Left kidney (tissue), 2 donors: Measurements from ENCODE around the gene HOXD10. TPM values are rescaled to one million over a fixed set of nuclear protein-coding genes. Genes with fewer than 3 reads are reported as not detected.

Experiments
- DNase-seq: peaks from one replicate; pipeline ENCODE4 v3.0.0-alpha.2; 2013
- polyA plus RNA-seq: library from polyadenylated mRNA; unstranded; fragments of 120-200 nt; gene quantifications from one replicate; pipeline ENCODE4 v1.2.1, GENCODE V29; 2013; ENCODE audit not compliant: insufficient read length

Gene HOXD10
- polyA plus RNA-seq, 1 donor = 220 TPM

DNA sequence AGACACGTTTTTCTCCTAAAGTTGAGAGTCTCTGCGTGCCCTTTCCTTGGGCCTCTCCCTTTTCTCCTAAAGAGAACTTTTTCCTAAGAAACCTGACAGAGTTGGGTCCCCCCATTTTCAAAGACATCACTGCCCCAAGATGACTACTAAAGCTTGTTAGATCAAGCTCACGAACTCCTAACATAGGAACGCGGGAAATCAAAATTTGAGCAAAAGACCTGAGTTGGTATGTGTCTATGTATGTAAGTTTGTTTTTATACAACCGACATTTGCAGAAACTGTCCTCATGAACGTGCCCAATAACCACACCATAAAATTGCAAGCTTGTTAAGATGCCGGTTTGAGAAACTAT lies 22.7 kb upstream of the HOXD10 start:
- no peak for DNase-seq

DNA sequence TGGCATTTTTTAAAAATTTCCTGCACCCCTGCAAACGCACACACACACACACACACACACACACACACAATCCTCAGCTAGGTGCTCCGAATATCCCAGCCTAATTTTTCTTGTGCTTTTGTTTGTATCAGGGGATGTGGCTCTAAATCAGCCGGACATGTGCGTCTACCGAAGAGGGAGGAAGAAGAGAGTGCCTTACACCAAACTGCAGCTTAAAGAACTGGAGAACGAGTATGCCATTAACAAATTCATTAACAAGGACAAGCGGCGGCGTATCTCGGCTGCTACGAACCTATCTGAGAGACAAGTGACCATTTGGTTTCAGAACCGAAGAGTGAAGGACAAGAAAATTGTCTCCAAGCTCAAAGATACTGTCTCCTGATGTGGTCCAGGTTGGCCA lies 22.2 kb upstream of the HOXD10 start:
- DNase-seq = no peak

DNA sequence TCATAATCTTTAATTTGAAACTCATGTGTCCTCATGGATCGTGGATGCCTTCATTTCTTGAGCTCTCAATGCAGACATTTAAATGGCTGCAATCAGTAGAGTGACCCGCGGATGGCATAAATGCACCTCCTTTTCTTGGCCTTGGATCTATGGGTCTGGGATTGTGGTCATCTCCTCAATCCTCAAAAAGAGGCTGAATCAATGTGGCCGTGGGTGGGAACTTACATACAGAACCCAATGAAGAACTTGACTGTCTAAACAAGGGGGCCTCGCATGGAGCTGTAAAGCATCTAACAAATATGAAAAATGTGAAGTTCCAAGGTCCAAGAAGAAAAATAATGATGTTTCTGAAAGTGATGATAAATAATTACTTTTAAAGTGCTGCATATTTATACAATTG lies 21.2 kb upstream of the HOXD10 start:
- no peak for DNase-seq

DNA sequence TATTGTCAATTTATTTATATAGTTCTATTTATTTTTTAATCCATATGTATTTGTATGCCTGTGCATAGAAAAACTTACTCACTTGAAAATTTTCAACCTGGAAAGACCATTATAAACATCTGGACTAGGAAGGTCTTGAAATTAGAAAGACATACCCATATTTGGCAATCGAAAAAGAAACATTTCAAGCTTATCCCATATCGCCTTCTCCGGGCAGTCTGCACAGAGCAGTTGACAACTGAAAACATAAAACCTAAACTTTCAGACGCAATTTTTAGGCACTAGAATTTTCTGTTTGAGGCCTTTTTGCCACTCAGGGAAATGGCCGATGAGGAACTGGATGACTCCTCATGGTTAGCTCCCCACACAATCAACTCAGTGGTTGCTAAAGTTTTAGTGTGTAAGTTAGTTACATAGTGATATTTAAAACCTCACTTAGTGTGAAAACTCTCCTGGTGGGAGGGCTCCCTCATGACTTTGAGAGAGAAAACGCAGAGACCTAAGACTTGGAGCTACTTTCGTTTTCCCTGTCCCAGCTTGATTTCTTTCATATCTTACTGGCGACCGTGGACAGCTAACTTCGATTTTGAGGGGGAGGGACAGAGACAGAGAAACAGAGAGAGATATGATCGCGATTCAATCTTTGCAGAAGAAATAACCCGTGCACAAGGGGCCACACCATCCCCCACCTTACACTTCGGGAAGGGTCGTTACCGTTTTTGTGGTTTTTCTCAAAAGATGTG lies 20.2 kb upstream of the HOXD10 start:
- no peak for DNase-seq

DNA sequence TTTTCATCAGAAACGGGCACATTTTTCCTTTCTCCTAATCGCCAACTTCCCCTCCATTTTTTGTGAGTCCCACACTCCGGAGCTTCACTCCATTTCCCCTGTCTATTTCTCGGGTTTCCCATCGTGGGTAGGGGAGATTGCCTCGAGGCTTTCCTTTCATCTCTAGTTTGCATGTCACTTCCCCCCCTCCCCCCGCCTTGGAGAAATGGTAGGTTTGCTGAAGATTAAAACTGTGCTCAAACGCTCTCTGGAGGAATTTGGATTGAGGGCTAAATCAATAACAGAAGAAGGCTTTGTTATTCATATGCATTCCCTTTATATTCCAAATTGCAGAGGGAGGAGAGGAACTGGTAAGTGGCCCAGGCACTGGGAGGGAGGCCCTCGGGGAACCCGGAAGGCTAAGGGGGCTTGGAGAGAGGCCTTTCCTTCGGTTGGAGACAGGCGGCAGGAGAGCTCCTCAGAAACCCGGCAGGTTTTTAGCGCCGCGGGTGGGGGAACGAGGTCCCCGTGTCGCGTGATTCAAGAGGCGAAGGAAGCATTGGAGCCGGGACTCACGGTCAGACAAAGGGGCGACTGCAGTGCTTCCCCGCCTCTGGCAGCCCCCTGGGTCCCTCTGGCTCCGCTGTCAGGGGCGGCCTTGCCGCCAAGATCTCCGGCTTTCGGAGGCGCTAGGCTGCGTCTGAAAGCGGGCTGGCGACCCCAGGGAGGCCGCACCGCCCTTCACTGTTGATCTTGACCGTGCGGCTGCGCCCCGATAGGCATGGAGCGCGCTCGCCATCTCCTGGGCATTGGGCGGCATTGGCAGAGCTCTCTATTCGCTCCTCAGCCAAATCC lies 19.4 kb upstream of the HOXD10 start:
- DNase-seq = no peak

DNA sequence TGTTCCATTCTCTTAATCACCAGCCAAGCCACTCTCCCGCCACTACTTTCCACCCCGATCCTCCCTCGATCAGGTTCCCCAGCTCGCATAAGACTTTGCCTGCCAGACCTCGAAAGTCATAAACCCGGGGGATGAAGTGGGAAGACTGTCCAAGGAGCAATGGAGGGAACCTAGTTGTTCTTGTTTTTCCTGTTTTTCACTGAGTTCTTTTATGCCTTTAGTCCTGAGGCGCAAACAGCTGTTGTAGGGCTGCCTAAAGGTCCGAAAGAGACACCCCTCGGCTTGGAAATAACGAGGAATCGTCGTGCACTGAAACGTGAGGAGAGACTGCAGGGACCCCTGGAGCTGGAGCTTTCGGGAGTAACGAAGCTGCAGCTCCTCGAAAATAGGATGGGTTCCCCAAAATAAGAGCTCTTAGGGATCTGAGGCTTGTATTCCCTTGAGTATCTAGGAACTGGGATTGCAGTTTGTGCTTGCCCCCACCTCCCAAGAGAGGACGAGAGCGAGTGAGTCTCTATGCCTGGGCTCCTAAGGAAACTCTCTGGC lies 18.7 kb upstream of the HOXD10 start:
- DNase-seq = no peak

DNA sequence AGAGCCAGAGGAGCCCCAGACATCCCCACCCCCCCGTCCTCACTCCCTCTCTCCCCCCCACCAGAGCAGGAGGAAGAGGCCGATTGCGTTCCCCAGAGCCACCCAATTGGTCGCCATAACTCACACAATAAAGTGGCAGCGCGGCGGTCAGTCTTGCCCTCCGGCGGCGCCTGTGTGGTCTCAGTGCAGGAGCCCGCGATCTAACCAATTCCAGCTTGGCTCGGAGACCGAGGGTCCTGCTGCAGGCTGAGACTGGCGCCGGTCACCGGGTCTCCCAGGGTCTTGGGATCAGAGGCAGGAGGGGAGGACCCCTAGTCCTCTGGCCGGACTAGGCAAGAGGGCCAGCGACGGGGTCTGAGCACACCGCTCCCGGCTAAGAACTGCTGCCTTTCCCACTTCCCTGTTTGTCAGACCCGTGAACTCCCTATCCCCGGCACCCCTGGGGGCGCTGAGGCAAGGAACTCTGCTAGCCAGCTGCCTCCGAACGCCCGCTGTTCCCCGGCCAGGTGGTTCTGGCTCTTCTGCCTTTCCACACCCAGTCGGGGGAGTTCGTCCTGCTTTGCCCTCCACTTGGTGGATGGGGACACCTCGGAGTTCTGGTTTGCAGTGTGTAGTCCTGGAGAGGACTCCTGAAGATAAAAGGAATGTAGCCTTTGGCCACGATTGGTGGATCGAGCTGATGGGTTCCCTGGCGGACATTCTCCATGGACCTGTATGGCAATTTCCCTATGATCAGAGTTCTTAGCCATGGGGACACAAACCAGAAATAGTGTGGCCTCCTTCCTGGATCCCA lies 18.0 kb upstream of the HOXD10 start:
- DNase-seq = no peak

DNA sequence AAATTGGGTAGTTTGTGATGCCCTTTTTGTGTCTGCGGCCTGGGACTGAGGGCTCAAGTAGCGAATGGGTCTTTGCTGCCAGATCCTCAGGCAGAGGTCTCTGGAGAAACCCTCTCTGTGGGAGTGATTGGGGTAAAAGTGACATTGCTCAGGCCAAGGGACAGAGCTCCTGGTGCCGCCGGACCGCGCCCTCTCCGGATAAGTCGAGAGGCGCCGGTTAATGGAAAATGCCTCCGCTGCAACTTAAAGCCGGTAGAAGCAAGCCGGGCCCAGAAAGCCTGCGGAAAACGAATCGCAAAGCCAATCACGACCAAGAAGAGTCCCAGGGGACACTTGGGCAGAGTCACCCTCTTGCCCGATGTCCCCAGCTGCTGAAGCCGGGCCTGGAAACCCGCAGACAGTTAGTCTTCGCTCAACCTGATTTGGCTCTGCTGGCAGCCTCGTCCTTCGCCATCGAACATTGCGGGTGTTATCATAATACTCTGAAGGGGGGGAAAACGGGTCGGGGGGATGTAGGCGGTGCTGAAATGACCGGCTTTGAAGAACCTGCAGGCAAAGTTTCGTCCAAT lies 17.3 kb upstream of the HOXD10 start:
- no peak for DNase-seq

DNA sequence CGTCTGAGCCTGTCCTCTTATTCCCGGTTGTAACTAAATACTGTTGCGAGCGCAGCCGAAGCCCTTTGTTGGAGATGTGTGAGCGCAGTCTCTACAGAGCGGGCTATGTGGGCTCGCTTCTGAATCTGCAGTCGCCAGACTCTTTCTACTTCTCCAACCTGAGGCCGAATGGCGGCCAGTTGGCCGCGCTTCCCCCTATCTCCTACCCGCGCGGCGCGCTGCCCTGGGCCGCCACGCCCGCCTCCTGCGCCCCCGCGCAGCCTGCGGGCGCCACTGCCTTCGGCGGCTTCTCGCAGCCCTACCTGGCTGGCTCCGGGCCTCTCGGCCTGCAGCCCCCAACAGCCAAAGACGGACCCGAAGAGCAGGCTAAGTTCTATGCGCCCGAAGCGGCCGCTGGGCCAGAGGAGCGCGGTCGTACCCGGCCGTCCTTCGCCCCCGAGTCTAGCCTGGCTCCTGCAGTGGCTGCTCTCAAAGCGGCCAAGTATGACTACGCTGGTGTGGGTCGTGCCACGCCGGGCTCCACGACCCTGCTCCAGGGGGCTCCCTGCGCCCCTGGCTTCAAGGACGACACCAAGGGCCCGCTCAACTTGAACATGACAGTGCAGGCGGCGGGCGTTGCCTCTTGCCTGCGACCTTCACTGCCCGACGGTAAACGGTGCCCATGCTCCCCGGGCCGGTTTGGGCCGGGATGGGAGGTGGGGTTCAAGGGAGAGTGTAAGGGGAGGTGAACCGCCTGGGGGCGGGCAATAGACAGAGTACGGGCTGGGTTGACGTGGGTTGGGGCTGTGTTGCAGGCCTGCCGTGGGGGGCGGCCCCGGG lies 16.6 kb upstream of the HOXD10 start, which contains the start of gene HOXD12:
TSS of gene HOXD12 (plus strand) at position 68 of the 819 bp plus-strand sequence. CDS start at position 75, 7 bp downstream.
- DNase-seq = no peak

DNA sequence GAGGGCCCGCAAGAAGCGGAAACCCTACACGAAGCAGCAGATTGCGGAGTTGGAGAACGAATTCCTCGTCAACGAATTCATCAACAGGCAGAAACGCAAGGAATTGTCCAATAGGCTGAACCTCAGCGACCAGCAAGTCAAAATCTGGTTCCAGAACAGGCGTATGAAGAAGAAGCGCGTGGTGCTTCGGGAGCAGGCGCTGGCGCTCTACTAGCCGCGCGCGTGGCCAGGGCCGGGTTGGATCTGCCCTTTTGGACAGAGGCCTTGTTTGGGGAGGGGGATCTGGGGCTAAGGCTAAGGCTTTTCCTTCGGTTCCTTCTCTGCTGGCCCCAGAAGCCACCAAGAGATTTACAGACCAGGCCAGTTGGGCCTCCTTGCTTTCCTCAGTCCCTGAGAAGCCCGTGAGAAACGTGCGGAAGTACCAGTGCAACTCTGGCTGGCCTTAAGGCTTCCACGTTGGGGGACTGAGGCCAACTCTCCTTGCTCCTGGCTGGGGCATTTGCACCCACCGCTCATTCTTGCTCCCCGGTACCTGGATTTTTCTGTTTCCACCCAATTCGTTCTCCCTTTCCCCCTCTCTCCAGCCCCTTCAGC lies 15.9 kb upstream of the HOXD10 start:
- DNase-seq = no peak

DNA sequence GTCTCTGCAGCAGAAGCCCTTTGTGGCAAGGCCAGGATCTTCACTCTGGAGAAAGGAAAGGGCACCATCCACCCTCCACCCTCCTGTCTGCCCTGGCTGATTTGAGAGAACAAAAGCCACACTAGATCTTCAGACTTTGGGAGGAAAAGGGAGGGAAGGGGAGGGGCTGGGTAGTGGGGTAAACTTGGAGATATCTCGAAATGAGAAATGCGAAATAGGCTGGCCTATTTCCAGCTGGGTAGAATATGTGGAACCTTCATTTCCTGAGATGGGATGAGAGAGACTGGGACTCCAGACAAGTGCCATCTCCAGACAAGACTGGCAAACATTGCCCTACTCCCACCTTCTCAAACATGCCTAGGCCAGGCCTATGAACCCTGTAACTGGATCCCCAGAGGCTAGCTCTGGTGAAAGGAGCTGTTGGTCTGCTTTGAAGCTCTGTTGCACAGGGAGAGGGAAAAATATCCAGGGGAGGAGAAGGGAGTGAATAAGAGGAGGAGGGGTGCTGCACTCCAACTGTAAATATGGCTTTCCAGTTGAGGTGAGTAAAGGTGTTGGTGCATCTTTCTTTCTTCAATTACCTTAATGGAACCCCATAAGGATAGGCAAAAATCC lies 15.3 kb upstream of the HOXD10 start:
- DNase-seq = no peak

DNA sequence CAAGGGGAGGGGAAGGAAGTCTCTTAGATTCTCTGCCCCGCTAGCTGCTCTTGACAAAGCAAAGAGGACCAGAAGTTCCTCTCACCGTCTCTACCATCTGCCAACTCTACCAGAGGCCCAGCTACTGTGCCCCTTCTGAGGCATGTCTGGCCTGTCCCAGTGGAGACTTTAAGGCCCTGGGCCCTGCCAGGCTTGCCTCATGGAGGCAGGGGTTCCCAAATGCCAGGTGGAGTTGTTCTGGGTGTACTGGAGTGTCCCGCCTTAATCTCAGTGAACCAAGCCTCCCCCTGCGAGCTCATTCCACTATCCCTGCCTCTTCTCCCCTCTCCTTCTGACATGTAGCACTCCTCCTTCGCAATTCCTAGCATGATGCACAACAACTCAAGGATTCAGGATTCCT lies 14.7 kb upstream of the HOXD10 start:
- DNase-seq = no peak

DNA sequence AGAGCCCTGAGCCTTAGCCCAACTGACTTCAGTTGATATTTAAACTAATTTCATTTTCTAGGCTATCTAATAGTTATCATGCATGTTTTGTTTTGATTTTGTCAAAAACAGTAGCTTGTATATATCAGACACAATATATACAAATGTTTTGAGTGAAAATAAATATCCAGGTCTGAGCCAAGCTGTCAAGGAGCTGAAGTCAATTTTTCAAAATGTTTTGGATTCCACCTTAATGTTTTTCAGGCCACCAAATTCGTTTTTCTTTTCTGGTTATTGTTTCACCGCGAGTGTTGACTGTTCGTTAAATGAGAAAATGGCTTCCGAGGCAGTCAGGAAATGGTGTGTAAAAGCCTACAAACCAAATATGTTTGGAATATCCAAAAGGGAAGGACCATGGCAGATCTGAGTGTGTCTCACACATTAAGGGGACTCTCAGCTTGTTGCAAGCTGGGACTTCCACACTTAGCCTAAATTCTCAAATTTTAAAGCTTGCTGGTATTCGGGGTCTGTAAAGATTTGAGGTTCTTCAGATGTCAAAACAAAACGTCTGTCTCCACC lies 14.2 kb upstream of the HOXD10 start:
- no peak for DNase-seq

DNA sequence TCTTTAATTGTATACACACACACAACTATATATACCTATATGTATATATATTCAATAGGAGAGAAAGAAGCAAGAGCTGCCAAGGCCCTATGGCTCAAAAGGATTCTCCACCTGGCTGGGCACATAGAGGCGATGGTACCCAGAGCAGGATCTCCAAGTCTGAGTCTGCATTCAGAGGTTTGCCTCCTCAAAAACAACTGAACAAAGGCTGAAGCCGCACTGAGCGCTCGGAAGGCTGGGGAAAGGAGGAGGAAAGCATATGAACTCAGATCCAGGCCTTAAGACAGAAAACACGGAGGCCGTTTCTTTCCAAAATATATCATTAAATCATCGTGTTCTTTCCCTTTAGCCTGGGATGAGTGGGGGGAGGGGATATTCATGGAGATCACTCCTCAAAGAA lies 13.4 kb upstream of the HOXD10 start:
- DNase-seq = no peak

DNA sequence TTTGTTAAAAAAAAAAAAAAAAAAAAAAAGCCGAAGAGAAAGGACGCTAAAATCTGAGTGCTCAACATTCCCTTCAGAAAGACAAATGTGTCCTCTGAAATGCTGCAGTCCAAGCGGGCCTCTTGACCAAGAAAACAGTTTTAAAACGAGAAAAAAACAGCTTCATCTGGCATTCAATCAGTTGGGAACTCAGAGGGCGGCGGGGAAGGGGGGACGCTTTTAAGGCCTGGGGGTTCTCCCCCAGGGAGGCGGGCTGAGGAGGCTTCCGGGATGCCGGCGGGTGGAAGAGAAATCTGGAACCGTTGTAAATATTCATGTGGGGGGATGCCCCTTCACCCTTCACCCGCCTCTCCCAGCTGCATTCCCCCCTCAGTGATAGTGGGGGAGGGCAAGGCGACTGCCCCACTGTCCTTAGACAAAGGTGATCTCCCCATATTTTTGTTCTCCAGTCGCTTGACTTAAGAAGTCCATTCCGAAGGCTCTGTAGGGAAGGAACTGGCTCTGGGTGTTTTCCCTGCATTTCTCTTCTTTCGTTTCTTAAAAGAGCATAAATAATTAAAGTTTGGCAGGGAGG lies 12.7 kb upstream of the HOXD10 start:
- DNase-seq = no peak

DNA sequence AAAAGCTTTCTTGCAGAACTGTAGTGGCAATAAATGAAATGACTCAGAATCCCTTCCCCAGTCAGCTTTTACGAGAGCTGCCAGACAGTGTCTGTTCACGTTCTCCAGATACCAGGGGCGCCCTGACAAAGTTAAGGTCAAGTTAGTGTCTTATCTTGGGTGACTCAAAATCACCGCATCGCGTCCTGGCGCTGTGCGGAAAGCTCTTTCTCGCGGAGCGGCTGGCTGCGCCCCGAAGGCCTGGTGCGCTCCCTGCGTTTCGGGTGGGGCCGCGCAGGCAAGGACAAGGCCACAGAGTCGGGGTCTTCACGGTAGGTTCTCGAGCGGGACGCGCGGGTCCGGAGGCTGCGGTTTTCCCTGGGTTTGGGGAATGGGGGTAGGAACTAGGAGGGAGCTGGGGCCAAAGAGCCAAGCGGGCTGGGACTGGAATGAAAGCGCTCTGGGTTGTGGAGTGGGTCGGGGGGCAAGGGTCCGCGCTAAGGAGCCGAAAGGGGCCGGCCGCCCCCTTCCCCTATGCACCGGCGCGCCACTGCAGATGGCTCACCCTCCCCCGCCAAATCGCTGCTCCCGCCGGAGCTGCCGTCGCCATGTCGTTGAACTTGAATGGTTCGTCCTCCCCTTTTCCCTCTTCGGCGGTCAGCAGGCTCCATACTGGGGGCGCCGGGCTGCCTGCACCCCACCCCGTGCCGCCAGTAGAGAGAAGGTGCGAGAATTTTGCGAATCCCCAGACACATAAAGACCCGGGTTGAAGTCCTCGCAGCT lies 12.1 kb upstream of the HOXD10 start:
- DNase-seq = no peak

DNA sequence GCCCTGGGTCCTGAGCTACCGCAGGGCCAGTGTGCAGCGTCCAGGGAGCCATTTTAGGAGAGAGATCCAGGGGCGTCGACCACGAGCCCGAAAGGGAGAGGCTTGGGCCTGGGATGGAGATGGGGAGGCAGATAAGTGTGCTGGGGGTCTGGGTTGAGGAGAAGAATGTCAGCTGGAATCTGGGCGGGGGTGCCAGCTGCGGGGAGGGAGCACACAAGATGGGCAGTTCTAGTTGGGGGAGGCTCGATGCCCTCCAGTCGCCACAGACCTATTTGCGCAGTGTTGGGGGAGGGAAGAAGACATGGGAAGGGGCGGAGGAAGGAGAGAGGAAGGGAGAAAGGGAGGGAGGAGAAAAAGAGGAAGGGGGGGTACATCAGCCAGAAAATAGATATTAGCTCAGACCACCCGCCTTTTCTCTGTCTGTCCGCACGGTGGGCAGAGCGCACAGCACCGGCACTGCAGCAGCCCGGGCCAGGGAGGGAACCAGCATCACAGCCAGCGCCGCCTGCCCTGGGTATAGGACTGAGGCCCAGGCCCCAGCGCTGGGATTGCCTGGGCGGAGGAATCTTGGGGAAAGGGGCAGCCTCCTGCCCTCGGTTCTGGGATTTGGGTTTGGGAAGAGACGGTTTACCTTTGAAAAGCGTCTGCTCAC lies 11.4 kb upstream of the HOXD10 start:
- DNase-seq = no peak
